ENCODE data around the gene TOX2.
A peak's percentile ranks its signal among the peaks of the same experiment; 100 is the strongest.

GRCh38 chr20:43911066-43911465, 3.6 kb upstream of the TOX2 start:
- peak; percentile 49 for TF ChIP-seq CTCF (IDR thresholded peaks at IDR 0.05)
- TF ChIP-seq REST (IDR thresholded peaks at IDR 0.05; ENCODE audit: insufficient read depth in 1 of 2, low read depth in 2 of 2, low read length in 1 of 2) = no peak
- TF ChIP-seq SIN3A (IDR thresholded peaks at IDR 0.05; ENCODE audit: borderline replicate concordance, insufficient read depth, low read depth, low read length) = no peak

All from Panc1 (cell line).